C4-2B (cell line): Measurements from ENCODE around the gene GLYATL1B.
"Not testable (repeated sequence)": the region's sequence is repeated elsewhere in the genome, so short reads cannot be mapped to it uniquely, and the experiment has no call there.

Experiments
- H3K27ac ChIP-seq: fragments of 450-650 bp; 2 replicates; pipeline ENCODE4 v1.5.1; 2017
- CTCF ChIP-seq: fragments of 450-650 bp; conservative IDR thresholded peaks from 2 replicates; pipeline ENCODE4 v1.5.1; 2017; ENCODE audit warnings: mild to moderate bottlenecking
- ZFX ChIP-seq: fragments of 450-650 bp; IDR thresholded peaks from 2 replicates; pipeline ENCODE4 v1.6.1; 2017

Gene GLYATL1B

GRCh38 chr11:59086007-59086406 is at the start of gene GLYATL1B:
TSS of gene GLYATL1B (plus strand) at chr11:59086307. CDS start at chr11:59086307, 0 bp downstream.
- not testable (repeated sequence) for H3K27ac ChIP-seq

- H3K27ac ChIP-seq, result not testable (repeated sequence)
Observed at GRCh38 chr11:59036542-59036941, 49.6 kb upstream of the GLYATL1B start.

- H3K27ac ChIP-seq, result not testable (repeated sequence)
Observed at GRCh38 chr11:59037434-59037833, 48.7 kb upstream of the GLYATL1B start.

- no peak overlapping the region for H3K27ac ChIP-seq
- TF ChIP-seq ZFX (no peak), CTCF (no peak)
Observed at GRCh38 chr11:59040607-59041006, 45.5 kb upstream of the GLYATL1B start.

- not testable (repeated sequence) for H3K27ac ChIP-seq
Observed at GRCh38 chr11:59051383-59051782, 34.7 kb upstream of the GLYATL1B start.

GRCh38 chr11:59052355-59052754 is 33.8 kb upstream of the GLYATL1B start:
- H3K27ac ChIP-seq, result not testable (repeated sequence)

- no peak overlapping the region for H3K27ac ChIP-seq
Observed at GRCh38 chr11:59053387-59053786, 32.7 kb upstream of the GLYATL1B start.

GRCh38 chr11:59058120-59059033 is 27.7 kb upstream of the GLYATL1B start:
- peak overlapping the region; percentile 64 for H3K27ac ChIP-seq
- peak; percentile 92 for TF ChIP-seq CTCF

More at GRCh38 chr11:59053387-59053786, 32.7 kb upstream of the GLYATL1B start:
- TF ChIP-seq CTCF, result peak; percentile 83
- TF ChIP-seq ZFX, result no peak

GRCh38 chr11:59060096-59060495 is 26.0 kb upstream of the GLYATL1B start:
- H3K27ac ChIP-seq, result not testable (repeated sequence)

GRCh38 chr11:59062602-59063529 is 23.2 kb upstream of the GLYATL1B start:
- H3K27ac ChIP-seq, result no peak overlapping the region
- no peak for TF ChIP-seq ZFX
- no peak for TF ChIP-seq CTCF

GRCh38 chr11:59063996-59064727 is 21.9 kb upstream of the GLYATL1B start:
- H3K27ac ChIP-seq, result not testable (repeated sequence)
